Smooth muscle cell (in vitro differentiated cells): ENCODE results near the gene RAMAC. TPM values are rescaled to one million over a fixed set of nuclear protein-coding genes. Genes with fewer than 3 reads are reported as not detected.

Experiments
- DNase-seq: peaks from one replicate; lab custom pipeline; 2025; ENCODE audit not compliant: unreplicated experiment; lab: John Stamatoyannopoulos, UW
- H2AFZ ChIP-seq: fragments of 200-600 bp; sonication (generic); 2 replicates; pipeline ENCODE4 v1.6.0; 2016; ENCODE audit warnings: antibody characterized with exemption, low read depth, mild to moderate bottlenecking
- H3F3A ChIP-seq: fragments of 200-600 bp; sonication (generic); 2 replicates; pipeline ENCODE4 v1.6.0; 2017; ENCODE audit warnings: antibody characterized with exemption, low read depth
- H3K27ac ChIP-seq: fragments of 200-600 bp; sonication (generic); 2 replicates; pipeline ENCODE4 v1.5.1; 2016; ENCODE audit warnings: low read depth, mild to moderate bottlenecking
- H3K27me3 ChIP-seq: fragments of 200-600 bp; sonication (generic); 2 replicates; pipeline ENCODE4 v1.6.1; 2016; ENCODE audit warnings: low read depth, mild to moderate bottlenecking
- H3K36me3 ChIP-seq: fragments of 200-600 bp; sonication (generic); 2 replicates; pipeline ENCODE4 v1.5.1; 2016; ENCODE audit warnings: low read depth
- H3K4me1 ChIP-seq: fragments of 200-600 bp; sonication (generic); 2 replicates; pipeline ENCODE4 v1.5.1; 2016; ENCODE audit warnings: low read depth
- H3K4me2 ChIP-seq: fragments of 200-600 bp; sonication (generic); 2 replicates; pipeline ENCODE4 v1.6.0; 2016; ENCODE audit warnings: mild to moderate bottlenecking
- H3K4me3 ChIP-seq: fragments of 200-600 bp; sonication (generic); 2 replicates; pipeline ENCODE4 v1.5.1; 2016; ENCODE audit warnings: mild to moderate bottlenecking
- H3K79me2 ChIP-seq: fragments of 200-600 bp; sonication (generic); 2 replicates; pipeline ENCODE4 v1.6.0; 2016; ENCODE audit warnings: low read depth, mild to moderate bottlenecking
- H3K9ac ChIP-seq: fragments of 200-600 bp; sonication (generic); 2 replicates; pipeline ENCODE4 v1.6.0; 2016; ENCODE audit warnings: low read depth
- H3K9me3 ChIP-seq: fragments of 200-600 bp; sonication (generic); replicated peaks from 2 replicates; pipeline ENCODE4 v1.5.1; 2016; ENCODE audit warnings: low read depth
- H4K20me1 ChIP-seq: fragments of 200-600 bp; sonication (generic); 2 replicates; pipeline ENCODE4 v1.6.0; 2016; ENCODE audit warnings: low read depth
- WGBS: methylation state at CpG from one replicate; pipeline ENCODE4 v1.1.7; 2016; ENCODE audit warnings: low lambda C conversion rate; 5-methylcytosine and 5-hydroxymethylcytosine counted together
- polyA plus RNA-seq: library from polyadenylated mRNA; unstranded; fragments of >200 nt; fragmentation: Nextera tagmentation; extraction: Ambion mirVana; gene quantifications from 2 replicates; pipeline ENCODE4 v1.2.1, GENCODE V29; 2016
- total RNA-seq: library from RNA; depleted of rRNA; stranded (reverse); fragments of >200 nt; gene quantifications from 2 replicates; pipeline ENCODE4 v1.2.3, GENCODE V29; 2014
- TF ChIP-seq, protein P1 (sequence below): fragments of 200-600 bp; sonication (generic); IDR thresholded peaks from 2 replicates; pipeline ENCODE4 v1.5.1; 2017; ENCODE audit warnings: borderline replicate concordance, mild to moderate bottlenecking, antibody characterized with exemption; ENCODE audit not compliant: insufficient read depth, poor library complexity, severe bottlenecking

Gene RAMAC
- total and polyA plus RNA-seq, 2 experiments from 2014 or later, result 56.6 to 59.2 TPM

DNA sequence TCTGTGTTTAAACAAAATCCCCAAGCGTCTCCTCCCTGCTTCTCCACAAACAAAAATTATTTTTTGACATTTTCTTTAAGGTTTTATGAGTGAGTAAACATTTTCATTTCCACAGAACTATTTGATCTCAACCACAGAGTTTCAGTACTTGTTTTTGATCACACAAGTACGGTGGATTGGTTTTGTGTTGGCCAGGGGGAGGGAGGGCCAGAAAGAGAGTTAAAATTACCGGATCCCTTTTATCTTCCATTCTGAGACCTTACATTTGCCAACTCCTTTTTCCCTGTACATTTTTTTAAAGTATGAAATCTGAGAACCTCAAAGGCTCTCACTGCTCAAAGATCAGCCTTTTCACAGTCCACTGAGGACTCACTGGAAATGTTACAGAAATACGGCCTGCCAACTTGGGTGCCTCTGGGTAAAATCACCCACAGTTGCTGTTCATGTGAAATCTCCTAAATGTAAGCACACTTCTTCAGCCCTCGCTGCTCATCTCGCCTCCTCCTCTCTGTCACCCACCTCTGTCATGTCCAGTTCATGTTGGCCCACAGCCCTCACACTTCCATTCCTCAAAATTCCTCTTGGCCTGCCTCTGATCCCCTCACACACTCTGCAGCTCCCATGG is 35.2 kb upstream of the RAMAC start:
- no peaks in the 10 kb centered on the region for H3F3A ChIP-seq
- WGBS, result 81% methylated on average over 6 of the region's 6 CpGs
- no peak overlapping the region for H3K4me2 ChIP-seq
- H3K4me3 ChIP-seq, result no peak overlapping the region
- H2AFZ ChIP-seq, result no peak overlapping the region
- H4K20me1 ChIP-seq, result no peaks in the 10 kb centered on the region
- H3K9me3 ChIP-seq, result no peaks in the 10 kb centered on the region
- peaks cover 34% of the 10 kb centered on the region for H3K27me3 ChIP-seq
- H3K79me2 ChIP-seq, result no peaks in the 10 kb centered on the region
- no peaks in the 10 kb centered on the region for H3K36me3 ChIP-seq
- H3K4me1 ChIP-seq, result no peaks in the 10 kb centered on the region
- H3K9ac ChIP-seq, result no peak overlapping the region
- H3K27ac ChIP-seq, result no peak overlapping the region
- no peak for DNase-seq
- TF ChIP-seq, protein P1, sequence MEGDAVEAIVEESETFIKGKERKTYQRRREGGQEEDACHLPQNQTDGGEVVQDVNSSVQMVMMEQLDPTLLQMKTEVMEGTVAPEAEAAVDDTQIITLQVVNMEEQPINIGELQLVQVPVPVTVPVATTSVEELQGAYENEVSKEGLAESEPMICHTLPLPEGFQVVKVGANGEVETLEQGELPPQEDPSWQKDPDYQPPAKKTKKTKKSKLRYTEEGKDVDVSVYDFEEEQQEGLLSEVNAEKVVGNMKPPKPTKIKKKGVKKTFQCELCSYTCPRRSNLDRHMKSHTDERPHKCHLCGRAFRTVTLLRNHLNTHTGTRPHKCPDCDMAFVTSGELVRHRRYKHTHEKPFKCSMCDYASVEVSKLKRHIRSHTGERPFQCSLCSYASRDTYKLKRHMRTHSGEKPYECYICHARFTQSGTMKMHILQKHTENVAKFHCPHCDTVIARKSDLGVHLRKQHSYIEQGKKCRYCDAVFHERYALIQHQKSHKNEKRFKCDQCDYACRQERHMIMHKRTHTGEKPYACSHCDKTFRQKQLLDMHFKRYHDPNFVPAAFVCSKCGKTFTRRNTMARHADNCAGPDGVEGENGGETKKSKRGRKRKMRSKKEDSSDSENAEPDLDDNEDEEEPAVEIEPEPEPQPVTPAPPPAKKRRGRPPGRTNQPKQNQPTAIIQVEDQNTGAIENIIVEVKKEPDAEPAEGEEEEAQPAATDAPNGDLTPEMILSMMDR, result no peak

DNA sequence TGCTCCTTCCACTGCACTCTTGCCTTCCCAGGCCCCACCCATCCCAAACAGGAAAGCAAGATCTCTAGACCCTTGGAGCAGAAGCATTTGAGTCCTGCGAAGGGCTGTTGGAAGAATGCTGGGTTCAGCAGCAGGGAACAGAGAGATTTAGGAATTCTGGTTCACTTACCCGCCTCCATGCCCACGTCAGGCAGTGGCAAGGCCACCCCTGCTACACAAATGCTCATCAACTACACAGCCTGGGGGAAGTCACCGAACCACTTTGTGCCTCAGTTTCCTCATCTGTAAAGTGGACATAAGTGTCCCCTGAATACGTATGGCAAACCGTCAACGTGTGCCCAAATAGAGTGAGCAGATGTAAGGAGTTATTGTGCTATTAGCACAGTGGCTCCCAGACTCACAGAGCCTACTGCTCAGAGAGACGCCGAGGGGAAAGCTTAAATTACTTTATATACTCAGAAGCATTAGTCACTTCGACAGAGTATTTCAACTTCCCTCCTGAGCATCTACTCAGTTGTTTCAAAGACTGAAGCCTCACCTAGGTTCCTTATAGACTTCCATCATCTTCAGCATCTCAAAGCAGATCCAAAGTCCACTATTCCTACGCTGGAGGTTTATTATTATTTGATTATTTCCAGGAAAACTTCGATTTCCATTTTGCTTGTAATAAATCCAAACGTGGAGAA is 34.4 kb upstream of the RAMAC start:
- peak overlapping the region; percentile 97 for H3K4me2 ChIP-seq
- peak overlapping the region; percentile 67 for H3K4me3 ChIP-seq
- TF ChIP-seq, protein P1, result no peak
- peak overlapping the region; percentile 86 for H2AFZ ChIP-seq
- no peak for DNase-seq
- WGBS, result 62% methylated on average over 13 of the region's 13 CpGs
- H3K36me3 ChIP-seq, result no peaks in the 10 kb centered on the region
- no peak overlapping the region for H3K9ac ChIP-seq
- H3K9me3 ChIP-seq, result no peaks in the 10 kb centered on the region
- H3K27me3 ChIP-seq, result peaks cover 34% of the 10 kb centered on the region
- no peaks in the 10 kb centered on the region for H3K79me2 ChIP-seq
- no peak overlapping the region for H3K27ac ChIP-seq
- no peaks in the 10 kb centered on the region for H4K20me1 ChIP-seq
- H3K4me1 ChIP-seq, result no peaks in the 10 kb centered on the region
- no peaks in the 10 kb centered on the region for H3F3A ChIP-seq

DNA sequence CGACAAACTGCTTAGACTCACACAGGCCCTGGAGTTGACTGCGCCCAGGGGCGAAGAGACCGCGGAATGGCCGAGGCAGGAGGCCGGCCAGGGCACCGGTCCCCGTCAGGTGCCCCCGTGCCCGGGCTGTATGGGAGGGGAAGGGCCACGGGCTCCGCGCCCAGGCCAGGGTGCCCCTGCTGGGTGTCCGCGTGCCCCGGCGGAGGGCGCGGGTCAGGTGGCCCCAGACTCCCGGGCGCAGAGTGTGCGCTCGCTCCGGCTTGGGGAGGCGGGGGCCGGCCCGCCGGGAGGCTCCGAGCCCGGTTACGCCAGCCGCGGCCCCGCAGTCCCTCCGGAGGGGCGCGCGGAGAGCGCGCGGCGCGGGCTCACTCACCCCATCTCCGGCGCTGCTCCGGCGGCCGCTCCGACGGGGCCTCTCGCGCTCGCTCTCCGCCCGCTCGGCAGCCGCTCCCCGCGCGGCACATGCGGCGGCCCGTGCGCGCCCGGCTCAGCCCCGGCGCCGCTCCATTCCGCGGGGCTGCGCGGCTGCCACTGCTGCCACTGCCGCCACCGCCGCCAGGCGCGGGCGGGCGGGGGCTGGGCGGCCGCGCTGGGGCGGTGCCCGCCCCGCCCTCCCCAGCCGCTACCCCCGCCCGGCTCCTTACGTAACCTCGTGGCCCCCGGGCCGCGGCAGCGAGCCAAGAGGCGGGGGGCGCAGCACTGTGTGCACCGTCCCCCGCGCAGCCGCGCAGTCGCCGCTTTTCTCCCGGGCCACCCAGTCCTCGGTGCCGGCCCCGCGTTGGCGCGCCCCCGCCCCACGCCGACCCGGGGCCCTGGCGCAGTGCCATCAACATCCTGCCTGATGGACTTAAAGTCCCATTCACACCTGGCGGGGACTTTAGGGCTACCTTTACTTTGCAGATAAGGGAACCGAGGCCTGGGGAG is 33.6 kb upstream of the RAMAC start, which contains the start of gene HOMER2:
Gene HOMER2, minus strand, starts transcription at position 563 of the 924 bp plus-strand sequence. Its CDS starts 185 bp downstream, at position 378.
- Histone ChIP-seq H3K9ac (peak within 1 kb of the TSS; percentile 28), H3K9me3 (no peaks in the 10 kb centered on the region), H3K79me2 (no peaks in the 10 kb centered on the region), H3K4me3 (peak within 1 kb of the TSS; percentile 67), H3K27me3 (peaks cover 34% of the 10 kb centered on the region), H3K36me3 (no peaks in the 10 kb centered on the region), H3K27ac (no peak within 1 kb of the TSS), H2AFZ (peak within 1 kb of the TSS; percentile 86), H3K4me1 (no peaks in the 10 kb centered on the region), H4K20me1 (no peaks in the 10 kb centered on the region), H3K4me2 (peak within 1 kb of the TSS; percentile 97), H3F3A (no peaks in the 10 kb centered on the region)
- DNase-seq, result no peak
- 2% methylated on average over 54 of the region's 119 CpGs for WGBS
- TF ChIP-seq, protein P1, result no peak
